Posterior cingulate gyrus (tissue), 11 donors: ENCODE results near the gene JSRP1.
"Not testable (repeated sequence)": the region's sequence is repeated elsewhere in the genome, so short reads cannot be mapped to it uniquely, and the experiment has no call there.

Experiments
- DNase-seq, 10 donors: peaks; one replicate each; pipeline versions ENCODE4 v3.0.0 to v3.0.0-alpha.2; 2020 to 2021; ENCODE audit warnings: mixed read lengths in 3 of 10
- intact Hi-C: fragments of 100-400 bp; cut with DNase I; formaldehyde crosslinking; loops from one replicate; pipeline ENCODE4 v1.15.1; 2023

The JSRP1 gene

GRCh38 chr19:2282862-2283237 is 26.6 kb upstream of the JSRP1 start:
- DNase-seq: no peak
- intact Hi-C loops: no loop called here

- intact Hi-C loops: no loop called here
- DNase-seq: peak in 4 of 10 donors; percentile 45 to 93 (median 70)
Observed at GRCh38 chr19:2282062-2282861, 26.0 kb upstream of the JSRP1 start, which contains the start of gene PEAK3. PEAK3 (minus strand) TSS chr19:2282175; CDS start chr19:2280931, 1,244 bp downstream.

- DNase-seq, intact Hi-C loops: not testable (repeated sequence)
Observed at GRCh38 chr19:2281265-2282061, 25.2 kb upstream of the JSRP1 start.

- intact Hi-C loops: no loop called here
- no peak for DNase-seq
Observed at GRCh38 chr19:2280633-2281264, 24.5 kb upstream of the JSRP1 start.

GRCh38 chr19:2278459-2279158 is 22.4 kb upstream of the JSRP1 start:
- intact Hi-C loops: loop anchor here (5.0 kb wide), 1 partner anchor 39 kb away; no protein-coding TSS in a partner anchor
- no peak for DNase-seq

GRCh38 chr19:2277138-2277537 is 20.9 kb upstream of the JSRP1 start:
- no peak for DNase-seq
- intact Hi-C loops: loop anchor here (5.0 kb wide), 1 partner anchor 40 kb away; no protein-coding TSS in a partner anchor

- intact Hi-C loops: loop anchor here (5.0 kb wide), 1 partner anchor 41 kb away; no protein-coding TSS in a partner anchor
- no peak for DNase-seq
Observed at GRCh38 chr19:2276429-2276986, 20.3 kb upstream of the JSRP1 start.

- intact Hi-C loops: loop anchor here (1.0 to 5.0 kb wide), 2 partner anchors 41 to 115 kb away; no protein-coding TSS in a partner anchor
- peak in 2 of 10 donors; percentile 28 to 90 for DNase-seq
Observed at GRCh38 chr19:2275588-2276428, 19.6 kb upstream of the JSRP1 start.

- DNase-seq: peak in 9 of 10 donors; percentile 60 to 95 (median 76)
- intact Hi-C loops: loop anchor here (1.0 to 5.0 kb wide), 2 partner anchors 42 to 116 kb away; no protein-coding TSS in a partner anchor
Observed at GRCh38 chr19:2274931-2275535, 18.8 kb upstream of the JSRP1 start.

- intact Hi-C loops: no loop called here
- DNase-seq: no peak
Observed at GRCh38 chr19:2274185-2274711, 18.0 kb upstream of the JSRP1 start.

GRCh38 chr19:2273356-2274184 is 17.4 kb upstream of the JSRP1 start:
- intact Hi-C loops: loop anchor here (1.0 kb wide), 1 partner anchor 37 kb away; the partner anchor contains the start of genes PLEKHJ1 and SF3A2
- peak in 8 of 10 donors; percentile 43 to 95 (median 64) for DNase-seq

- intact Hi-C loops: no loop called here
- peak in 1 of 10 donors; percentile 64 for DNase-seq
Observed at GRCh38 chr19:2271234-2272103, 15.3 kb upstream of the JSRP1 start.

- intact Hi-C loops: no loop called here
- peak in 8 of 10 donors; percentile 54 to 95 (median 68) for DNase-seq
Observed at GRCh38 chr19:2270423-2271233, 14.4 kb upstream of the JSRP1 start.

- DNase-seq: peak in 1 of 10 donors; percentile 72
Observed at GRCh38 chr19:2270157-2270422, 13.9 kb upstream of the JSRP1 start.

More at GRCh38 chr19:2270157-2270422, 13.9 kb upstream of the JSRP1 start:
- intact Hi-C loops: no loop called here
